HCT116 (cell line): ENCODE measurements around the gene TMEM125.

Source experiments
- CEBPB ChIP-seq: IDR thresholded peaks from 2 replicates; pipeline ENCODE4 v1.6.1; 2012; ENCODE audit warnings: low read depth
- CTCF ChIP-seq, 3 experiments: fragments of 200-600 bp in 1 of 3; sonication (generic) in 1 of 3; IDR thresholded peaks in 2 of 3; conservative IDR thresholded peaks in 1 of 3; 2 replicates each; pipeline ENCODE4 v1.5.1; 2012 to 2017; ENCODE audit warnings: low read depth in 2 of 3, low read length in 2 of 3, antibody characterized with exemption in 1 of 3, borderline replicate concordance in 1 of 3, control low read depth in 1 of 3, mild to moderate bottlenecking in 1 of 3, mixed read lengths in 1 of 3, mixed run types in 1 of 3, moderate library complexity in 1 of 3; ENCODE audit not compliant: insufficient read depth in 1 of 3
- EGR1 ChIP-seq: IDR thresholded peaks from 2 replicates; pipeline ENCODE4 v1.6.1; 2012; ENCODE audit warnings: low read depth
- ELF1 ChIP-seq: IDR thresholded peaks from 2 replicates; pipeline ENCODE4 v1.6.1; 2012; ENCODE audit warnings: low read depth, borderline replicate concordance
- EZH2 ChIP-seq: fragments of 200-600 bp; sonication (generic); IDR thresholded peaks from 2 replicates; pipeline ENCODE4 v1.6.1; 2017; ENCODE audit warnings: antibody characterized with exemption, mixed run types
- FOSL1 ChIP-seq: IDR thresholded peaks from 2 replicates; pipeline ENCODE4 v1.6.1; 2012; ENCODE audit warnings: low read depth
- POLR2A ChIP-seq: IDR thresholded peaks from 2 replicates; pipeline ENCODE4 v1.7.0; 2011; ENCODE audit warnings: borderline replicate concordance; ENCODE audit not compliant: insufficient read depth, insufficient read length; ENCODE audit errors: extremely low read depth
- POLR2AphosphoS5 ChIP-seq: IDR thresholded peaks from 2 replicates; pipeline ENCODE4 v1.6.1; 2011; ENCODE audit warnings: mild to moderate bottlenecking, low read depth, low read length, moderate library complexity
- REST ChIP-seq: IDR thresholded peaks from 2 replicates; pipeline ENCODE4 v1.6.1; 2012; ENCODE audit warnings: low read depth
- SIN3A ChIP-seq: IDR thresholded peaks from 2 replicates; pipeline ENCODE4 v1.6.1; 2012; ENCODE audit warnings: low read depth
- ZFX ChIP-seq: fragments of 450-650 bp; IDR thresholded peaks from 2 replicates; pipeline ENCODE4 v1.6.1; 2017
- ZNF274 ChIP-seq: fragments of 200-500 bp; sonication (Bioruptor generic); IDR thresholded peaks from 2 replicates; pipeline ENCODE4 v1.6.1; 2014; ENCODE audit warnings: mild to moderate bottlenecking, low read depth, low read length, inconsistent platforms
- TF ChIP-seq, protein P1 (sequence below): IDR thresholded peaks from 2 replicates; pipeline ENCODE4 v1.6.1; 2012

- no peak for TF ChIP-seq CTCF (IDR thresholded peaks at IDR 0.05 in 2 of 3, conservative IDR thresholded peaks at IDR 0.05 in 1 of 3; ENCODE audit: borderline replicate concordance in 1 of 3, insufficient read depth in 1 of 3, low read depth in 2 of 3, low read length in 2 of 3)
- TF ChIP-seq POLR2AphosphoS5: no peak
- no peak for TF ChIP-seq POLR2A
- TF ChIP-seq FOSL1: no peak
- no peak for TF ChIP-seq REST
- TF ChIP-seq ZFX: no peak
- TF ChIP-seq CEBPB: no peak
- no peak for TF ChIP-seq ELF1
- no peak for TF ChIP-seq SIN3A
- TF ChIP-seq EZH2: no peak
- no peak for TF ChIP-seq ZNF274
- TF ChIP-seq, protein P1, sequence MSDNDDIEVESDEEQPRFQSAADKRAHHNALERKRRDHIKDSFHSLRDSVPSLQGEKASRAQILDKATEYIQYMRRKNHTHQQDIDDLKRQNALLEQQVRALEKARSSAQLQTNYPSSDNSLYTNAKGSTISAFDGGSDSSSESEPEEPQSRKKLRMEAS: no peak
- TF ChIP-seq EGR1: no peak
Observed at GRCh38 chr1:43304771-43305300, 35.1 kb downstream of the TMEM125 start.
